Right atrium auricular region (tissue), 2 donors: ENCODE measurements around the gene HELT. TPM values are rescaled to one million over a fixed set of nuclear protein-coding genes. Genes with fewer than 3 reads are reported as not detected.
A peak's percentile ranks its signal among the peaks of the same experiment; 100 is the strongest.

ENCODE experiments used
- DNase-seq: peaks from one replicate; pipeline ENCODE4 v3.0.0-alpha.2; 2019; ENCODE audit warnings: low spot score
- H3K27ac ChIP-seq, 2 donors: fragments of 200-600 bp; sonication (generic); 1 replicate in 1 of 2; 2 replicates in 1 of 2; pipeline ENCODE4 v1.5.1; 2016 to 2019
- H3K27me3 ChIP-seq, 2 donors: fragments of 200-600 bp; sonication (generic); one replicate each; pipeline versions ENCODE4 v1.5.1 to v1.6.0; 2017 to 2019
- H3K36me3 ChIP-seq: fragments of 200-600 bp; sonication (generic); one replicate; pipeline ENCODE4 v1.5.1; 2016
- H3K4me1 ChIP-seq, 2 donors: fragments of 200-600 bp; sonication (generic); one replicate each; pipeline versions ENCODE4 v1.5.1 to v1.6.0; 2017 to 2019
- H3K4me3 ChIP-seq, 2 donors: fragments of 200-600 bp; sonication (generic); 1 replicate in 1 of 2; 2 replicates in 1 of 2; pipeline ENCODE4 v1.5.1; 2017 to 2019; ENCODE audit warnings: mild to moderate bottlenecking in 1 of 2, moderate library complexity in 1 of 2
- H3K9me3 ChIP-seq, 2 donors: fragments of 200-600 bp; sonication (generic); one replicate each; pipeline ENCODE4 v1.5.1; 2019
- CTCF ChIP-seq, 2 donors: fragments of 200-600 bp; sonication (generic); IDR thresholded peaks; one replicate each; pipeline ENCODE4 v1.5.1; 2019; ENCODE audit warnings: antibody characterized with exemption in 2 of 2
- total RNA-seq, 2 donors: library from RNA; depleted of rRNA; stranded (reverse); fragments of >200 nt; gene quantifications; one replicate each; pipeline ENCODE4 v1.1.0, GENCODE V29; 2016

HELT gene
- total RNA-seq, 2 donors from 2014 or later = not detected

GRCh38 chr4:185028625-185029024 is 10.3 kb downstream of the HELT start:
- H3K27ac ChIP-seq = no peak overlapping the region
- no peak for TF ChIP-seq CTCF (IDR thresholded peaks at IDR 0.05)
- H3K36me3 ChIP-seq = no peaks in the 10 kb centered on the region
- H3K4me1 ChIP-seq = no peaks in the 10 kb centered on the region
- H3K4me3 ChIP-seq = no peak overlapping the region
- no peaks in the 10 kb centered on the region for H3K27me3 ChIP-seq
- no peak for DNase-seq
- H3K9me3 ChIP-seq = no peaks in the 10 kb centered on the region

GRCh38 chr4:185031611-185032010 is 13.3 kb downstream of the HELT start:
- Histone ChIP-seq H3K4me3 (no peak overlapping the region), H3K4me1 (no peaks in the 10 kb centered on the region), H3K36me3 (no peaks in the 10 kb centered on the region), H3K27ac (no peak overlapping the region), H3K27me3 (no peaks in the 10 kb centered on the region), H3K9me3 (no peaks in the 10 kb centered on the region)
- peak; percentile 18 for DNase-seq
- TF ChIP-seq CTCF (IDR thresholded peaks at IDR 0.05) = no peak

GRCh38 chr4:185033072-185033471 is 14.8 kb downstream of the HELT start:
- Histone ChIP-seq H3K4me3 (no peak overlapping the region), H3K27ac (no peak overlapping the region), H3K9me3 (no peaks in the 10 kb centered on the region), H3K36me3 (no peaks in the 10 kb centered on the region), H3K27me3 (no peaks in the 10 kb centered on the region), H3K4me1 (no peaks in the 10 kb centered on the region)
- no peak for TF ChIP-seq CTCF (IDR thresholded peaks at IDR 0.05)
- DNase-seq = no peak

GRCh38 chr4:185033950-185034349 is 15.7 kb downstream of the HELT start:
- H3K27me3 ChIP-seq = no peaks in the 10 kb centered on the region
- no peak overlapping the region for H3K27ac ChIP-seq
- H3K4me3 ChIP-seq = no peak overlapping the region
- DNase-seq = peak; percentile 7
- no peaks in the 10 kb centered on the region for H3K36me3 ChIP-seq
- H3K9me3 ChIP-seq = no peaks in the 10 kb centered on the region
- TF ChIP-seq CTCF (IDR thresholded peaks at IDR 0.05) = no peak
- no peaks in the 10 kb centered on the region for H3K4me1 ChIP-seq

- no peaks in the 10 kb centered on the region for H3K27me3 ChIP-seq
- no peak for DNase-seq
- H3K4me1 ChIP-seq = no peaks in the 10 kb centered on the region
- no peak overlapping the region for H3K27ac ChIP-seq
- no peaks in the 10 kb centered on the region for H3K36me3 ChIP-seq
- no peak for TF ChIP-seq CTCF (IDR thresholded peaks at IDR 0.05)
- no peaks in the 10 kb centered on the region for H3K9me3 ChIP-seq
- no peak overlapping the region for H3K4me3 ChIP-seq
Measured at GRCh38 chr4:185035284-185035683, 17.0 kb downstream of the HELT start.

GRCh38 chr4:185036019-185036418 is 17.7 kb downstream of the HELT start:
- TF ChIP-seq CTCF (IDR thresholded peaks at IDR 0.05) = no peak
- H3K36me3 ChIP-seq = no peaks in the 10 kb centered on the region
- H3K4me3 ChIP-seq = no peak overlapping the region
- DNase-seq = no peak
- H3K9me3 ChIP-seq = no peaks in the 10 kb centered on the region
- H3K27me3 ChIP-seq = no peaks in the 10 kb centered on the region
- H3K27ac ChIP-seq = no peak overlapping the region
- H3K4me1 ChIP-seq = no peaks in the 10 kb centered on the region
